8988T (cell line): ENCODE measurements around the gene AKR1C2.
"Not testable (repeated sequence)": the region's sequence is repeated elsewhere in the genome, so short reads cannot be mapped to it uniquely, and the experiment has no call there.

ENCODE experiments used
- DNase-seq: peaks from one replicate; pipeline ENCODE4 v3.0.0; 2011

AKR1C2 gene

GRCh38 chr10:4984971-4985594 is 18.6 kb downstream of the AKR1C2 start:
- no peak for DNase-seq

- DNase-seq: no peak
Observed at GRCh38 chr10:4984223-4984622, 19.4 kb downstream of the AKR1C2 start.

GRCh38 chr10:4983615-4984216 is 19.9 kb downstream of the AKR1C2 start:
- DNase-seq: no peak

- DNase-seq: no peak
Observed at GRCh38 chr10:4982764-4983226, 20.9 kb downstream of the AKR1C2 start.

- DNase-seq: no peak
Observed at GRCh38 chr10:4981722-4982471, 21.8 kb downstream of the AKR1C2 start.

GRCh38 chr10:4980793-4981192 is 22.9 kb downstream of the AKR1C2 start:
- DNase-seq: no peak

GRCh38 chr10:4978870-4979269 is 24.8 kb downstream of the AKR1C2 start:
- no peak for DNase-seq

GRCh38 chr10:4977025-4977424 is 26.6 kb downstream of the AKR1C2 start:
- DNase-seq: no peak

- not testable (repeated sequence) for DNase-seq
Observed at GRCh38 chr10:4974400-4974799, 29.3 kb downstream of the AKR1C2 start.

GRCh38 chr10:4973294-4973693 is 30.4 kb downstream of the AKR1C2 start:
- DNase-seq: not testable (repeated sequence)

GRCh38 chr10:4972369-4973142 is 31.1 kb downstream of the AKR1C2 start:
- not testable (repeated sequence) for DNase-seq

GRCh38 chr10:4970362-4970761 is 33.3 kb downstream of the AKR1C2 start:
- DNase-seq: not testable (repeated sequence)

GRCh38 chr10:4969289-4969688 is 34.4 kb downstream of the AKR1C2 start:
- DNase-seq: not testable (repeated sequence)

GRCh38 chr10:4967189-4967588 is 36.5 kb downstream of the AKR1C2 start:
- DNase-seq: not testable (repeated sequence)

GRCh38 chr10:4965763-4966162 is 37.9 kb downstream of the AKR1C2 start:
- not testable (repeated sequence) for DNase-seq

GRCh38 chr10:4963815-4964154 is 39.9 kb downstream of the AKR1C2 start:
- not testable (repeated sequence) for DNase-seq

- DNase-seq: not testable (repeated sequence)
Observed at GRCh38 chr10:4962876-4963814, 40.5 kb downstream of the AKR1C2 start, which contains the start of gene AKR1C1. TSS of gene AKR1C1 (plus strand) at chr10:4963415. CDS start at chr10:4963445, 30 bp downstream.

GRCh38 chr10:4962308-4962707 is 41.3 kb downstream of the AKR1C2 start:
- not testable (repeated sequence) for DNase-seq

- DNase-seq: not testable (repeated sequence)
Observed at GRCh38 chr10:4961558-4961957, 42.1 kb downstream of the AKR1C2 start.

GRCh38 chr10:4956955-4957645 is 46.6 kb downstream of the AKR1C2 start:
- DNase-seq: not testable (repeated sequence)

- not testable (repeated sequence) for DNase-seq
Observed at GRCh38 chr10:4956088-4956487, 47.6 kb downstream of the AKR1C2 start.
